HUES48 (cell line): ENCODE data around the gene TBC1D2.

Experiments
- H3K27ac ChIP-seq: one replicate; pipeline ENCODE4 v1.7.0; 2013; ENCODE audit warnings: low read depth, low read length, inconsistent platforms
- H3K27me3 ChIP-seq: 2 replicates; pipeline ENCODE4 v1.6.1; 2013; ENCODE audit warnings: mild to moderate bottlenecking, low read length; ENCODE audit not compliant: control insufficient read depth, insufficient read depth
- H3K36me3 ChIP-seq: 2 replicates; pipeline ENCODE4 v1.6.1; 2013; ENCODE audit warnings: low read length; ENCODE audit not compliant: control insufficient read depth, insufficient read depth
- H3K4me1 ChIP-seq: 2 replicates; pipeline ENCODE4 v1.6.1; 2013; ENCODE audit warnings: mild to moderate bottlenecking, low read length; ENCODE audit not compliant: control insufficient read depth, insufficient read depth
- H3K4me3 ChIP-seq: 2 replicates; pipeline ENCODE4 v1.5.1; 2013; ENCODE audit warnings: mild to moderate bottlenecking, low read depth, low read length
- H3K9ac ChIP-seq: 2 replicates; pipeline ENCODE4 v1.6.1; 2013; ENCODE audit warnings: mild to moderate bottlenecking, low read depth, low read length, moderate library complexity
- H3K9me3 ChIP-seq: 2 replicates; pipeline ENCODE4 v1.6.1; 2013; ENCODE audit warnings: low read length; ENCODE audit not compliant: control insufficient read depth, insufficient read depth

The TBC1D2 gene

GRCh38 chr9:98218562-98219363, 36.7 kb downstream of the TBC1D2 start:
- Histone ChIP-seq H3K36me3 (0 out of 2 replicates have a peak, but pooled peaks cover 2% of the 10 kb centered on the region), H3K27me3 (no peaks in the 10 kb centered on the region), H3K27ac (peak overlapping the region; percentile 90), H3K4me3 (no peak overlapping the region), H3K9ac (peak overlapping the region; percentile 23; the same call in 1 of the 2 replicates), H3K4me1 (peaks cover 32% of the 10 kb centered on the region), H3K9me3 (no peaks in the 10 kb centered on the region)

GRCh38 chr9:98217255-98217654, 38.2 kb downstream of the TBC1D2 start:
- peaks cover 32% of the 10 kb centered on the region for H3K4me1 ChIP-seq
- H3K9me3 ChIP-seq = no peaks in the 10 kb centered on the region
- H3K27ac ChIP-seq = no peak overlapping the region
- no peak overlapping the region for H3K4me3 ChIP-seq
- peaks cover 9% of the 10 kb centered on the region; the same call in 1 of the 2 replicates for H3K36me3 ChIP-seq
- H3K9ac ChIP-seq = no peak overlapping the region
- no peaks in the 10 kb centered on the region for H3K27me3 ChIP-seq

- H3K4me3 ChIP-seq = no peak overlapping the region
- no peaks in the 10 kb centered on the region for H3K27me3 ChIP-seq
- H3K4me1 ChIP-seq = peaks cover 32% of the 10 kb centered on the region
- H3K9ac ChIP-seq = no peak overlapping the region
- peaks cover 9% of the 10 kb centered on the region; the same call in 1 of the 2 replicates for H3K36me3 ChIP-seq
- no peak overlapping the region for H3K27ac ChIP-seq
- H3K9me3 ChIP-seq = no peaks in the 10 kb centered on the region
Observed at GRCh38 chr9:98216391-98216790, 39.1 kb downstream of the TBC1D2 start.

GRCh38 chr9:98215821-98216220, 39.6 kb downstream of the TBC1D2 start:
- peaks cover 28% of the 10 kb centered on the region for H3K4me1 ChIP-seq
- no peaks in the 10 kb centered on the region for H3K27me3 ChIP-seq
- H3K36me3 ChIP-seq = peaks cover 9% of the 10 kb centered on the region; the same call in 1 of the 2 replicates
- H3K27ac ChIP-seq = no peak overlapping the region
- H3K4me3 ChIP-seq = no peak overlapping the region
- H3K9ac ChIP-seq = no peak overlapping the region
- no peaks in the 10 kb centered on the region for H3K9me3 ChIP-seq

GRCh38 chr9:98215271-98215670, 40.2 kb downstream of the TBC1D2 start:
- peaks cover 9% of the 10 kb centered on the region; the same call in 1 of the 2 replicates for H3K36me3 ChIP-seq

GRCh38 chr9:98214811-98215210, 40.6 kb downstream of the TBC1D2 start:
- no peak overlapping the region for H3K9ac ChIP-seq
- no peaks in the 10 kb centered on the region for H3K27me3 ChIP-seq
- H3K4me3 ChIP-seq = no peak overlapping the region
- peaks cover 18% of the 10 kb centered on the region for H3K4me1 ChIP-seq
- peaks cover 9% of the 10 kb centered on the region; the same call in 1 of the 2 replicates for H3K36me3 ChIP-seq
- no peak overlapping the region for H3K27ac ChIP-seq
- H3K9me3 ChIP-seq = no peaks in the 10 kb centered on the region

More at GRCh38 chr9:98215271-98215670, 40.2 kb downstream of the TBC1D2 start:
- Histone ChIP-seq H3K27ac (no peak overlapping the region), H3K27me3 (no peaks in the 10 kb centered on the region), H3K9ac (no peak overlapping the region), H3K4me3 (no peak overlapping the region), H3K9me3 (no peaks in the 10 kb centered on the region), H3K4me1 (peaks cover 22% of the 10 kb centered on the region)

GRCh38 chr9:98211260-98211659, 44.2 kb downstream of the TBC1D2 start:
- no peak overlapping the region for H3K4me3 ChIP-seq
- H3K27me3 ChIP-seq = no peaks in the 10 kb centered on the region
- H3K4me1 ChIP-seq = peaks cover 11% of the 10 kb centered on the region; the same call in 1 of the 2 replicates
- H3K27ac ChIP-seq = no peak overlapping the region
- no peaks in the 10 kb centered on the region for H3K9me3 ChIP-seq
- peaks cover 15% of the 10 kb centered on the region; the same call in 1 of the 2 replicates for H3K36me3 ChIP-seq
- H3K9ac ChIP-seq = no peak overlapping the region

- Histone ChIP-seq H3K4me3 (no peak overlapping the region), H3K27me3 (no peaks in the 10 kb centered on the region), H3K9me3 (no peaks in the 10 kb centered on the region), H3K4me1 (peaks cover 6% of the 10 kb centered on the region; the same call in 1 of the 2 replicates), H3K36me3 (peaks cover 15% of the 10 kb centered on the region; the same call in 1 of the 2 replicates), H3K27ac (no peak overlapping the region), H3K9ac (no peak overlapping the region)
Observed at GRCh38 chr9:98210435-98210834, 45.0 kb downstream of the TBC1D2 start.

- Histone ChIP-seq H3K4me3 (no peak overlapping the region), H3K36me3 (peaks cover 15% of the 10 kb centered on the region; the same call in 1 of the 2 replicates), H3K9ac (no peak overlapping the region), H3K4me1 (peaks cover 6% of the 10 kb centered on the region; the same call in 1 of the 2 replicates), H3K9me3 (no peaks in the 10 kb centered on the region), H3K27me3 (no peaks in the 10 kb centered on the region), H3K27ac (no peak overlapping the region)
Observed at GRCh38 chr9:98209530-98209929, 45.9 kb downstream of the TBC1D2 start.

- no peaks in the 10 kb centered on the region for H3K27me3 ChIP-seq
- H3K4me3 ChIP-seq = no peak overlapping the region
- H3K9ac ChIP-seq = no peak overlapping the region
- no peak overlapping the region for H3K27ac ChIP-seq
- H3K4me1 ChIP-seq = peaks cover 6% of the 10 kb centered on the region; the same call in 1 of the 2 replicates
- H3K9me3 ChIP-seq = no peaks in the 10 kb centered on the region
- peaks cover 12% of the 10 kb centered on the region; the same call in 1 of the 2 replicates for H3K36me3 ChIP-seq
Observed at GRCh38 chr9:98208635-98209034, 46.8 kb downstream of the TBC1D2 start.

- Histone ChIP-seq H3K36me3 (peaks cover 7% of the 10 kb centered on the region; the same call in 1 of the 2 replicates), H3K4me1 (peaks cover 6% of the 10 kb centered on the region; the same call in 1 of the 2 replicates), H3K9ac (no peak overlapping the region), H3K9me3 (no peaks in the 10 kb centered on the region), H3K27me3 (no peaks in the 10 kb centered on the region), H3K4me3 (no peak overlapping the region), H3K27ac (no peak overlapping the region)
Observed at GRCh38 chr9:98207606-98208005, 47.8 kb downstream of the TBC1D2 start.
